WTC11 (cell line): ENCODE results near the gene CCK. TPM values are rescaled to one million over a fixed set of nuclear protein-coding genes. Genes with fewer than 3 reads are reported as not detected.

Source experiments
- ATAC-seq: fragments of 200-7000 bp; cut with Tn5 transposase; 2 replicates; pipeline ENCODE4 v1.10.0; 2021; ENCODE audit warnings: mild to moderate bottlenecking, moderate library complexity
- CTCF ChIA-PET: fragments of 300-600 bp; sonication (Branson Sonifier 250); formaldehyde crosslinking; loops from one replicate; lab custom pipeline; 2021; ENCODE audit warnings: antibody characterized with exemption; lab: Charles Lee
- POLR2A ChIA-PET: fragments of 350-600 bp; sonication (Branson Sonifier 250); formaldehyde crosslinking; loops from one replicate; lab custom pipeline; 2021; ENCODE audit warnings: antibody characterized with exemption; lab: Charles Lee
- DNase-seq: peaks from one replicate; pipeline ENCODE4 v3.0.0; 2021; ENCODE audit warnings: low spot score
- H3K27ac Mint-ChIP-seq: 2 replicates; pipeline ENCODE4 v1.8.0; 2021; ENCODE audit warnings: mixed read lengths
- H3K27me3 Mint-ChIP-seq: 2 replicates; pipeline ENCODE4 v1.8.0; 2021; ENCODE audit warnings: low read depth, mild to moderate bottlenecking, moderate library complexity, mixed read lengths
- H3K36me3 Mint-ChIP-seq: 2 replicates; pipeline ENCODE4 v1.8.0; 2021; ENCODE audit warnings: mixed read lengths
- H3K4me1 Mint-ChIP-seq: 2 replicates; pipeline ENCODE4 v1.8.0; 2022; ENCODE audit warnings: mixed read lengths
- H3K4me3 Mint-ChIP-seq: 2 replicates; pipeline ENCODE4 v1.8.0; 2021; ENCODE audit warnings: mild to moderate bottlenecking, moderate library complexity, mixed read lengths
- H3K9me3 Mint-ChIP-seq: 2 replicates; pipeline ENCODE4 v1.8.0; 2021; ENCODE audit warnings: mixed read lengths
- ATF1 ChIP-seq: sonication (generic); formaldehyde crosslinking; IDR thresholded peaks from 2 replicates; pipeline ENCODE4 v1.8.1; 2023; ENCODE audit warnings: mild to moderate bottlenecking, moderate library complexity, missing genetic modification reagents
- CDX4 ChIP-seq: fragments of 250-450 bp; sonication (Bioruptor Pico); IDR thresholded peaks from 2 replicates; pipeline ENCODE4 v1.9.0; 2021; ENCODE audit warnings: moderate library complexity, mild to moderate bottlenecking, inconsistent platforms, borderline replicate concordance
- CREB1 ChIP-seq: sonication (generic); formaldehyde crosslinking; IDR thresholded peaks from 2 replicates; pipeline ENCODE4 v1.8.0; 2023; ENCODE audit warnings: mild to moderate bottlenecking, missing genetic modification reagents
- EMX1 ChIP-seq: fragments of 250-450 bp; sonication (Bioruptor Pico); IDR thresholded peaks from 2 replicates; pipeline ENCODE4 v1.8.0; 2021; ENCODE audit warnings: mild to moderate bottlenecking
- ERG ChIP-seq: fragments of 250-450 bp; sonication (Bioruptor Pico); IDR thresholded peaks from 2 replicates; pipeline ENCODE4 v1.8.0; 2021; ENCODE audit warnings: mild to moderate bottlenecking
- HMGA2 ChIP-seq: fragments of 250-450 bp; sonication (Bioruptor Pico); IDR thresholded peaks from 2 replicates; pipeline ENCODE4 v1.4.0; 2021; ENCODE audit warnings: mild to moderate bottlenecking, moderate library complexity
- IRF2 ChIP-seq: sonication (generic); formaldehyde crosslinking; IDR thresholded peaks from 2 replicates; pipeline ENCODE4 v1.8.0; 2022; ENCODE audit warnings: low read depth, missing genetic modification reagents, borderline replicate concordance
- KAT7 ChIP-seq: sonication (generic); formaldehyde crosslinking; IDR thresholded peaks from 2 replicates; pipeline ENCODE4 v1.8.1; 2023; ENCODE audit warnings: missing genetic modification reagents, mild to moderate bottlenecking, borderline replicate concordance
- MYBL2 ChIP-seq: sonication (generic); formaldehyde crosslinking; IDR thresholded peaks from 2 replicates; pipeline ENCODE4 v1.8.1; 2023; ENCODE audit warnings: mild to moderate bottlenecking, moderate library complexity, missing genetic modification reagents
- NFATC4 ChIP-seq: fragments of 250-450 bp; sonication (Bioruptor Pico); IDR thresholded peaks from 2 replicates; pipeline ENCODE4 v1.9.0; 2021; ENCODE audit warnings: mild to moderate bottlenecking
- PRRX2 ChIP-seq: fragments of 250-450 bp; sonication (Bioruptor Pico); IDR thresholded peaks from 2 replicates; pipeline ENCODE4 v1.8.0; 2021; ENCODE audit warnings: mild to moderate bottlenecking
- SOX15 ChIP-seq: fragments of 250-450 bp; sonication (Bioruptor Pico); IDR thresholded peaks from 2 replicates; pipeline ENCODE4 v1.9.0; 2021; ENCODE audit warnings: mild to moderate bottlenecking
- SP1 ChIP-seq: sonication (generic); formaldehyde crosslinking; conservative IDR thresholded peaks from 2 replicates; pipeline ENCODE4 v1.8.1; 2022; ENCODE audit warnings: missing genetic modification reagents
- TEAD1 ChIP-seq: sonication (generic); formaldehyde crosslinking; IDR thresholded peaks from 2 replicates; pipeline ENCODE4 v1.8.0; 2022; ENCODE audit warnings: mild to moderate bottlenecking, missing genetic modification reagents
- TP53 ChIP-seq: sonication (generic); formaldehyde crosslinking; IDR thresholded peaks from 2 replicates; pipeline ENCODE4 v1.8.1; 2023; ENCODE audit warnings: mild to moderate bottlenecking, missing genetic modification reagents
- ZBTB21 ChIP-seq: sonication (generic); formaldehyde crosslinking; IDR thresholded peaks from 2 replicates; pipeline ENCODE4 v1.8.1; 2023; ENCODE audit warnings: mild to moderate bottlenecking, missing genetic modification reagents, borderline replicate concordance
- ZNF121 ChIP-seq: sonication (generic); formaldehyde crosslinking; IDR thresholded peaks from 2 replicates; pipeline ENCODE4 v1.8.0; 2023; ENCODE audit warnings: missing genetic modification reagents
- ZNF263 ChIP-seq: sonication (generic); formaldehyde crosslinking; IDR thresholded peaks from 2 replicates; pipeline ENCODE4 v1.8.1; 2022; ENCODE audit warnings: low read depth, mild to moderate bottlenecking, moderate library complexity, missing genetic modification reagents
- ZNF396 ChIP-seq: fragments of 250-450 bp; sonication (Bioruptor Pico); IDR thresholded peaks from 2 replicates; pipeline ENCODE4 v1.8.0; 2021; ENCODE audit warnings: mild to moderate bottlenecking, moderate library complexity, borderline replicate concordance
- total RNA-seq: library from RNA; stranded (reverse); gene quantifications from 3 replicates; pipeline ENCODE4 v1.2.3, GENCODE V29; 2021
- TF ChIP-seq, protein P1 (sequence below): sonication (generic); formaldehyde crosslinking; IDR thresholded peaks from 2 replicates; pipeline ENCODE4 v1.8.1; 2022; ENCODE audit warnings: mild to moderate bottlenecking, missing genetic modification reagents, moderate library complexity, borderline replicate concordance
- TF ChIP-seq, protein P2 (sequence below): sonication (generic); formaldehyde crosslinking; IDR thresholded peaks from 2 replicates; pipeline ENCODE4 v1.8.1; 2022; ENCODE audit warnings: low read depth, mild to moderate bottlenecking, moderate library complexity, missing genetic modification reagents, borderline replicate concordance
- TF ChIP-seq, protein P3 (sequence below): sonication (generic); formaldehyde crosslinking; IDR thresholded peaks from 2 replicates; pipeline ENCODE4 v1.8.1; 2023; ENCODE audit warnings: mild to moderate bottlenecking, missing genetic modification reagents
- TF ChIP-seq, protein P4 (sequence below): sonication (generic); formaldehyde crosslinking; IDR thresholded peaks from 2 replicates; pipeline ENCODE4 v1.8.0; 2022; ENCODE audit warnings: missing genetic modification reagents
- TF ChIP-seq, protein P5 (sequence below): sonication (generic); formaldehyde crosslinking; IDR thresholded peaks from 2 replicates; pipeline ENCODE4 v1.8.1; 2023; ENCODE audit warnings: mild to moderate bottlenecking, missing genetic modification reagents

CCK gene
- total RNA-seq, 1 experiment from 2014 or later = 0.50 TPM

DNA sequence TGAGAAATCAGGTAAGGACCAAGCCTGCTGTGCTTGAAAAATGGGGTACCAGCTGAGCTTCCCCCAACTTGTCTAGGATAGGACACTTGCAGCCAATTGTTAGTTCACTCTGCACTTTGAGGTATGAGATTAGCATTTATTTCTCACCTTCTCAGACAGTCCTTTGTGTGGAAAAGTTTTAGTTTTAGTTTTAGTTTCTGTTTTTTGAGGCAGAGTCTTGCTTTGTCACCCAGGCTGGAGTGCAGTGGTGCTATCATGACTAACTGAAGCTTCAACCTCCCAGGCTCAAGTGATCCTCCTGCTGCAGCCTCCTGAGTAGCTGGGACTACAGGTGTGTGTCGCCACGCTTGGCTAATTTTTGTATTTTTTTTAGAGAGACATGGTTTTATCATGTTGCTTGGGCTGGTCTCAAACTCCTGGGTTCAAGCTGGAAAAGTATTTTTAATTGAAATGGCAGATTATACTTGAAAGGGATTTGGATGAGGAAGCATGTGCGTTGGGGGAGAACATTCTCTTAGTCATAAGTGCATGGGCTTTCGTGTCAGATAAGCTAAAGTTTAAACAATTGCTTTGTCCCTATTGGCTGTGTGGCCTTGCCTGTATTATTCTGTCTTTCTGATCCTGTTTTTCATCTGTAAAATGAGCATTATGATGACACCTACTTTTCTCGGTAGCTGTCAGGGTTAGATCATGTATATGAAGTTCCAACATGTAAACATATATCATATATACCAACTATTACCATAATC, 25.2 kb upstream of the CCK start:
- Mint-ChIP-seq H3K27me3 (peaks cover 17% of the 10 kb centered on the region), H3K4me1 (no peaks in the 10 kb centered on the region), H3K9me3 (peaks cover 25% of the 10 kb centered on the region), H3K27ac (no peak overlapping the region)
- CTCF ChIA-PET = no interaction called here
- DNase-seq (no peak), ATAC-seq (no peak)
- TF ChIP-seq, protein P1, sequence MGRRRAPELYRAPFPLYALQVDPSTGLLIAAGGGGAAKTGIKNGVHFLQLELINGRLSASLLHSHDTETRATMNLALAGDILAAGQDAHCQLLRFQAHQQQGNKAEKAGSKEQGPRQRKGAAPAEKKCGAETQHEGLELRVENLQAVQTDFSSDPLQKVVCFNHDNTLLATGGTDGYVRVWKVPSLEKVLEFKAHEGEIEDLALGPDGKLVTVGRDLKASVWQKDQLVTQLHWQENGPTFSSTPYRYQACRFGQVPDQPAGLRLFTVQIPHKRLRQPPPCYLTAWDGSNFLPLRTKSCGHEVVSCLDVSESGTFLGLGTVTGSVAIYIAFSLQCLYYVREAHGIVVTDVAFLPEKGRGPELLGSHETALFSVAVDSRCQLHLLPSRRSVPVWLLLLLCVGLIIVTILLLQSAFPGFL (CRISPR knock-in tag) = no peak
- TF ChIP-seq TP53 (CRISPR knock-in tag) (no peak), KAT7 (CRISPR knock-in tag) (no peak), CDX4 (CRISPR knock-in tag) (no peak), EMX1 (CRISPR knock-in tag) (no peak), IRF2 (CRISPR knock-in tag) (no peak), ZNF263 (CRISPR knock-in tag) (no peak), ATF1 (CRISPR knock-in tag) (no peak), ZNF121 (CRISPR knock-in tag) (no peak), MYBL2 (CRISPR knock-in tag) (no peak), TEAD1 (no peak)
- TF ChIP-seq, protein P2, sequence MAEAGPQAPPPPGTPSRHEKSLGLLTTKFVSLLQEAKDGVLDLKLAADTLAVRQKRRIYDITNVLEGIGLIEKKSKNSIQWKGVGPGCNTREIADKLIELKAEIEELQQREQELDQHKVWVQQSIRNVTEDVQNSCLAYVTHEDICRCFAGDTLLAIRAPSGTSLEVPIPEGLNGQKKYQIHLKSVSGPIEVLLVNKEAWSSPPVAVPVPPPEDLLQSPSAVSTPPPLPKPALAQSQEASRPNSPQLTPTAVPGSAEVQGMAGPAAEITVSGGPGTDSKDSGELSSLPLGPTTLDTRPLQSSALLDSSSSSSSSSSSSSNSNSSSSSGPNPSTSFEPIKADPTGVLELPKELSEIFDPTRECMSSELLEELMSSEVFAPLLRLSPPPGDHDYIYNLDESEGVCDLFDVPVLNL (CRISPR knock-in tag) = no peak
- TF ChIP-seq, protein P3, sequence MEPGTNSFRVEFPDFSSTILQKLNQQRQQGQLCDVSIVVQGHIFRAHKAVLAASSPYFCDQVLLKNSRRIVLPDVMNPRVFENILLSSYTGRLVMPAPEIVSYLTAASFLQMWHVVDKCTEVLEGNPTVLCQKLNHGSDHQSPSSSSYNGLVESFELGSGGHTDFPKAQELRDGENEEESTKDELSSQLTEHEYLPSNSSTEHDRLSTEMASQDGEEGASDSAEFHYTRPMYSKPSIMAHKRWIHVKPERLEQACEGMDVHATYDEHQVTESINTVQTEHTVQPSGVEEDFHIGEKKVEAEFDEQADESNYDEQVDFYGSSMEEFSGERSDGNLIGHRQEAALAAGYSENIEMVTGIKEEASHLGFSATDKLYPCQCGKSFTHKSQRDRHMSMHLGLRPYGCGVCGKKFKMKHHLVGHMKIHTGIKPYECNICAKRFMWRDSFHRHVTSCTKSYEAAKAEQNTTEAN (CRISPR knock-in tag) = no peak
- TF ChIP-seq, all 79 proteins: peak for 0
- no peak overlapping the region for H3K4me3 Mint-ChIP-seq
- POLR2A ChIA-PET = no interaction called here
- H3K36me3 Mint-ChIP-seq = peaks cover 16% of the 10 kb centered on the region

- ChIA-PET POLR2A (interaction anchor here (0.7 kb wide), 1 partner anchor 259 kb away, joined by 4 read pairs; no protein-coding TSS in a partner anchor), CTCF (no interaction called here)
- H3K4me1 Mint-ChIP-seq = no peaks in the 10 kb centered on the region
- H3K36me3 Mint-ChIP-seq = peaks cover 16% of the 10 kb centered on the region
- H3K4me3 Mint-ChIP-seq = no peak overlapping the region
- H3K27ac Mint-ChIP-seq = no peak overlapping the region
- ATAC-seq (no peak), DNase-seq (no peak)
- peaks cover 15% of the 10 kb centered on the region for H3K27me3 Mint-ChIP-seq
- H3K9me3 Mint-ChIP-seq = peaks cover 40% of the 10 kb centered on the region
- TF ChIP-seq, protein P4, sequence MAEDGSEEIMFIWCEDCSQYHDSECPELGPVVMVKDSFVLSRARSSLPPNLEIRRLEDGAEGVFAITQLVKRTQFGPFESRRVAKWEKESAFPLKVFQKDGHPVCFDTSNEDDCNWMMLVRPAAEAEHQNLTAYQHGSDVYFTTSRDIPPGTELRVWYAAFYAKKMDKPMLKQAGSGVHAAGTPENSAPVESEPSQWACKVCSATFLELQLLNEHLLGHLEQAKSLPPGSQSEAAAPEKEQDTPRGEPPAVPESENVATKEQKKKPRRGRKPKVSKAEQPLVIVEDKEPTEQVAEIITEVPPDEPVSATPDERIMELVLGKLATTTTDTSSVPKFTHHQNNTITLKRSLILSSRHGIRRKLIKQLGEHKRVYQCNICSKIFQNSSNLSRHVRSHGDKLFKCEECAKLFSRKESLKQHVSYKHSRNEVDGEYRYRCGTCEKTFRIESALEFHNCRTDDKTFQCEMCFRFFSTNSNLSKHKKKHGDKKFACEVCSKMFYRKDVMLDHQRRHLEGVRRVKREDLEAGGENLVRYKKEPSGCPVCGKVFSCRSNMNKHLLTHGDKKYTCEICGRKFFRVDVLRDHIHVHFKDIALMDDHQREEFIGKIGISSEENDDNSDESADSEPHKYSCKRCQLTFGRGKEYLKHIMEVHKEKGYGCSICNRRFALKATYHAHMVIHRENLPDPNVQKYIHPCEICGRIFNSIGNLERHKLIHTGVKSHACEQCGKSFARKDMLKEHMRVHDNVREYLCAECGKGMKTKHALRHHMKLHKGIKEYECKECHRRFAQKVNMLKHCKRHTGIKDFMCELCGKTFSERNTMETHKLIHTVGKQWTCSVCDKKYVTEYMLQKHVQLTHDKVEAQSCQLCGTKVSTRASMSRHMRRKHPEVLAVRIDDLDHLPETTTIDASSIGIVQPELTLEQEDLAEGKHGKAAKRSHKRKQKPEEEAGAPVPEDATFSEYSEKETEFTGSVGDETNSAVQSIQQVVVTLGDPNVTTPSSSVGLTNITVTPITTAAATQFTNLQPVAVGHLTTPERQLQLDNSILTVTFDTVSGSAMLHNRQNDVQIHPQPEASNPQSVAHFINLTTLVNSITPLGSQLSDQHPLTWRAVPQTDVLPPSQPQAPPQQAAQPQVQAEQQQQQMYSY (CRISPR knock-in tag) = no peak
- TF ChIP-seq PRRX2 (CRISPR knock-in tag) = no peak
- no peak for TF ChIP-seq SP1 (CRISPR knock-in tag)
- no peak for TF ChIP-seq ZNF396
- TF ChIP-seq, protein P5, sequence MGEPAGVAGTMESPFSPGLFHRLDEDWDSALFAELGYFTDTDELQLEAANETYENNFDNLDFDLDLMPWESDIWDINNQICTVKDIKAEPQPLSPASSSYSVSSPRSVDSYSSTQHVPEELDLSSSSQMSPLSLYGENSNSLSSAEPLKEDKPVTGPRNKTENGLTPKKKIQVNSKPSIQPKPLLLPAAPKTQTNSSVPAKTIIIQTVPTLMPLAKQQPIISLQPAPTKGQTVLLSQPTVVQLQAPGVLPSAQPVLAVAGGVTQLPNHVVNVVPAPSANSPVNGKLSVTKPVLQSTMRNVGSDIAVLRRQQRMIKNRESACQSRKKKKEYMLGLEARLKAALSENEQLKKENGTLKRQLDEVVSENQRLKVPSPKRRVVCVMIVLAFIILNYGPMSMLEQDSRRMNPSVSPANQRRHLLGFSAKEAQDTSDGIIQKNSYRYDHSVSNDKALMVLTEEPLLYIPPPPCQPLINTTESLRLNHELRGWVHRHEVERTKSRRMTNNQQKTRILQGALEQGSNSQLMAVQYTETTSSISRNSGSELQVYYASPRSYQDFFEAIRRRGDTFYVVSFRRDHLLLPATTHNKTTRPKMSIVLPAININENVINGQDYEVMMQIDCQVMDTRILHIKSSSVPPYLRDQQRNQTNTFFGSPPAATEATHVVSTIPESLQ = no peak
- no peak for TF ChIP-seq SOX15
- TF ChIP-seq ZBTB21 (CRISPR knock-in tag) = no peak
- no peak for TF ChIP-seq HMGA2
- TF ChIP-seq NFATC4 (CRISPR knock-in tag) = no peak
- TF ChIP-seq ERG = no peak
- no peak for TF ChIP-seq CREB1 (CRISPR knock-in tag)
Measured at GRCh38 chr3:42289026-42289425, 23.0 kb upstream of the CCK start.
